Measurements from ENCODE around the gene PHF23. TPM values are rescaled to one million over a fixed set of nuclear protein-coding genes. Genes with fewer than 3 reads are reported as not detected.

PHF23 gene
- total RNA-seq, 1 experiment from 2014 or later = 45.8 TPM

- TF ChIP-seq IRF1 (CRISPR knock-in tag; IDR thresholded peaks at IDR 0.05) = no peak
- no peak; the same call in none of the 2 replicates for TF ChIP-seq ESRRA (CRISPR knock-in tag; IDR thresholded peaks at IDR 0.05; ENCODE audit: borderline replicate concordance)
- no peak for TF ChIP-seq ZNF532 (CRISPR knock-in tag; IDR thresholded peaks at IDR 0.05; ENCODE audit: borderline replicate concordance)
- no peak for TF ChIP-seq ZNF219 (CRISPR knock-in tag; IDR thresholded peaks at IDR 0.05; ENCODE audit: borderline replicate concordance)
- no peak for TF ChIP-seq ZSCAN18 (CRISPR knock-in tag; IDR thresholded peaks at IDR 0.05)
- TF ChIP-seq ZBTB21 (CRISPR knock-in tag; IDR thresholded peaks at IDR 0.05; ENCODE audit: borderline replicate concordance) = no peak
- TF ChIP-seq ATF1 (CRISPR knock-in tag; IDR thresholded peaks at IDR 0.05) = no peak; the same call in 1 of the 2 replicates
- no peak for TF ChIP-seq SMAD3 (CRISPR knock-in tag; IDR thresholded peaks at IDR 0.05; ENCODE audit: borderline replicate concordance)
- TF ChIP-seq ZNF121 (CRISPR knock-in tag; IDR thresholded peaks at IDR 0.05) = no peak
- TF ChIP-seq ELF4 (CRISPR knock-in tag; IDR thresholded peaks at IDR 0.05; ENCODE audit: low read depth) = no peak
- no peak for TF ChIP-seq ZBTB43 (CRISPR knock-in tag; IDR thresholded peaks at IDR 0.05)
- no peak for TF ChIP-seq ATF3 (CRISPR knock-in tag; conservative IDR thresholded peaks at IDR 0.05)
- no peak for TF ChIP-seq ZNF317 (CRISPR knock-in tag; IDR thresholded peaks at IDR 0.05; ENCODE audit: borderline replicate concordance, low read depth)
- peak; percentile 66; the same call in 1 of the 2 replicates for TF ChIP-seq NFATC4 (CRISPR knock-in tag; IDR thresholded peaks at IDR 0.05)
- TF ChIP-seq MYBL2 (CRISPR knock-in tag; IDR thresholded peaks at IDR 0.05) = no peak
- TF ChIP-seq ZNF396 (CRISPR knock-in tag; IDR thresholded peaks at IDR 0.05; ENCODE audit: borderline replicate concordance) = no peak
- no peak for TF ChIP-seq NFE2L1 (CRISPR knock-in tag; IDR thresholded peaks at IDR 0.05)
- no peak for TF ChIP-seq ZNF416 (CRISPR knock-in tag; IDR thresholded peaks at IDR 0.05)
- TF ChIP-seq HMGXB4 (CRISPR knock-in tag; IDR thresholded peaks at IDR 0.05) = no peak
- no peak for TF ChIP-seq KAT7 (CRISPR knock-in tag; IDR thresholded peaks at IDR 0.05; ENCODE audit: borderline replicate concordance)
- no peak for TF ChIP-seq RORB (CRISPR knock-in tag; IDR thresholded peaks at IDR 0.05)
- TF ChIP-seq CREM (CRISPR knock-in tag; IDR thresholded peaks at IDR 0.05) = no peak
- peak; percentile 53; the same call in 1 of the 2 replicates for TF ChIP-seq FOXP4 (CRISPR knock-in tag; IDR thresholded peaks at IDR 0.05)
- peak; percentile 5; the same call in 1 of the 2 replicates for TF ChIP-seq USF2 (CRISPR knock-in tag; IDR thresholded peaks at IDR 0.05)
- TF ChIP-seq NR2C2 (CRISPR knock-in tag; IDR thresholded peaks at IDR 0.05) = no peak
Measured at GRCh38 chr17:7261379-7262191, 22.3 kb upstream of the PHF23 start (continued).
